ENCODE data around the gene ABTB2. TPM values are rescaled to one million over a fixed set of nuclear protein-coding genes. Genes with fewer than 3 reads are reported as not detected.

Gene ABTB2
- total and polyA plus RNA-seq, 9 of the 15 experiments (the other 6 are each of a cell fraction or from before 2014, with no cell fraction given): 0.03 to 0.18 (median 0.12) TPM; not detected in 2

DNA sequence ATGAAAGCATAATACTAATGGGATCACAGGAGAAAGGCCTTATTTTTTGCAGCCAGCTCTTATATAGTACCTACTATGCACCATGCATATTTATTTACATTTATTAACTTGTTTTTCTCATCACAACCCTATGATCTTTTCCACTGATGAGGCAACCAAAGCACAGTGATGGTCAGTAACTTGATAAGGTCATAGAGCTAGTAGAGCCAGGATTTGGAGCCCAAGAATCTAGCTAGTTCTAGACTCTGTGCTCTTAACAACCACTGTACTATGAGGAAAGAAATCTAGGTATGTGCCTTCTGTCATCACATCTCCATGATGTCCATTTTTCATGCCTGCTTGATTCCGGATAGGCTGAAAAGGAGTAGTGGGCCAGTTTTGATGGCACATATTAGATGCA lies 24.0 kb upstream of the ABTB2 start:
- no TSS peak for BruUV-seq (replicated peaks)
- intact Hi-C loops (cut with micrococcal nuclease): no loop called here
- Histone ChIP-seq H3K9me1 (ENCODE audit: control insufficient read depth, insufficient read depth, low read length) (no peaks in the 10 kb centered on the region), H3K79me2 (ENCODE audit: control insufficient read depth, insufficient read depth, low read length) (no peaks in the 10 kb centered on the region), H2AFZ (ENCODE audit: low read depth, low read length) (no peak overlapping the region), H3K9me3 (replicated peaks; ENCODE audit: control insufficient read depth, insufficient read depth, low read depth, low read length) (no peaks in the 10 kb centered on the region; the same call in 1 of the 2 replicates), H3K36me3 (ENCODE audit: control insufficient read depth, insufficient read depth, low read length) (no peaks in the 10 kb centered on the region), H3K27ac (ENCODE audit: extremely low read depth, low read depth, low read length) (no peak overlapping the region), H3K4me1 (replicated peaks in 1 of 2; ENCODE audit: control insufficient read depth in 2 of 2, insufficient read depth in 2 of 2, low read length in 2 of 2) (no peaks in the 10 kb centered on the region), H3K4me2 (ENCODE audit: insufficient read depth, low read length) (no peak overlapping the region), H3K9ac (ENCODE audit: insufficient read depth in 1 of 2, low read depth in 2 of 2, low read length in 2 of 2) (no peak overlapping the region), H3K27me3 (ENCODE audit: control insufficient read depth in 2 of 2, insufficient read depth in 2 of 2, low read length in 2 of 2) (no peaks in the 10 kb centered on the region; a peak in 1 of 5 replicates), H4K20me1 (replicated peaks; ENCODE audit: control insufficient read depth, insufficient read depth, low read length) (no peaks in the 10 kb centered on the region), H3K4me3 (no peak overlapping the region)
- POLR2A ChIA-PET: interaction anchor here (0.6 to 0.7 kb wide), 2 partner anchors 147 to 1432 kb away, joined by 3 to 5 read pairs; no protein-coding TSS in a partner anchor
- no peak for DNase-seq (ENCODE audit: extremely low read depth in 1 of 4, low spot score in 3 of 4)
- no peak for ATAC-seq
- CTCF ChIA-PET (ENCODE audit: low intra/inter-chr PET ratio): no interaction called here
- TF ChIP-seq SMC3 (conservative IDR thresholded peaks at IDR 0.05; ENCODE audit: insufficient read depth, low read depth, low read length) (no peak), BDP1 (IDR thresholded peaks at IDR 0.05; ENCODE audit: insufficient read depth, insufficient read length) (no peak), SAFB (IDR thresholded peaks at IDR 0.05; ENCODE audit: borderline replicate concordance, low read depth, low read length) (no peak), ZNF592 (IDR thresholded peaks at IDR 0.05) (no peak), FOXO4 (CRISPR knock-in tag; IDR thresholded peaks at IDR 0.05) (no peak)
- WGBS (ENCODE audit: insufficient coverage, low coverage, missing lambda C conversion rate): 12% methylated on average over 1 of the region's 1 CpG
- FAIRE-seq: no peak
- in situ Hi-C loops (cut with MboI): no loop called here

Measured in K562 (cell line).